T-cell (primary cell): Measurements from ENCODE around the gene NDUFS1. TPM values are rescaled to one million over a fixed set of nuclear protein-coding genes. Genes with fewer than 3 reads are reported as not detected.

Experiments used
- total RNA-seq, 35 experiments: library from RNA in 6 of 35; stranded (reverse) in 6 of 35; fragments of 120-200 nt in 1 of 35; gene quantifications; one replicate each; pipeline versions ENCODE4 v1.2.1 to v1.2.4 and lab custom pipeline; 2013 to 2026

NDUFS1 gene
- total RNA-seq, 5 donors from 2014 or later (not counting 1 experiment from before 2014, with no cell fraction given): 42.1 to 58.1 (median 51.4) TPM

Other genes with a start within 250 kb of the NDUFS1 start
- 10 to 100 TPM; 34.2 to 49.8 (median 41.9) TPM for gene INO80D, start 73.3 kb downstream of the NDUFS1 start, total RNA-seq
- gene EEF1B2, start 451 bp upstream of the NDUFS1 start, total RNA-seq: 1,000 to 10,000 TPM in 1 of 5 donors, 100 to 1,000 TPM in 4; 803 to 1,031 (median 879) TPM
- 10 to 100 TPM; 13.5 to 21.3 (median 14.8) TPM for gene ZDBF2, start 115.2 kb upstream of the NDUFS1 start, total RNA-seq